Measurements from ENCODE around the gene MRPS35. TPM values are rescaled to one million over a fixed set of nuclear protein-coding genes. Genes with fewer than 3 reads are reported as not detected.
A peak's percentile ranks its signal among the peaks of the same experiment; 100 is the strongest.

The MRPS35 gene
- total RNA-seq, 2 experiments from 2014 or later: 31.5 to 31.9 TPM

DNA sequence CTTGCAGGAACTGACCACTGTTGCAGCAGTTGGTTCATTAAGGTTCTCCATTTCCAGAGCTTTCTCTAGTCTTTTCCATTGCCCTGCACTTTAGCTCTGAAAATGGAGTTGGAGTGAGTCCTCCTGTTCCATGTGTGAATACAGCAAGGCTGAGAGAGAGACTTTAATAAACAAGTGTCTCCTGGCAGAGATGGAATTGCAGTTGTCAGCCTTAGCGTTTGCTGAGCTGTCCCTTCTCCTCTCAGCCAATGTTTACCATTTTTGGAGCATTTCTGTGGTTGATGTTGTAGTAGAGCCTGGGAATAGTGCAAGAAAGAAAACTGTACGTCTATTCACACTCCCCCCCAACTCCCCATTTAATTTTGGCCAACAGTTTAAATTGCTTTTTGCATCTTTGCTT is 76.9 kb downstream of the MRPS35 start:
- Mint-ChIP-seq H3K27me3 (no peaks in the 10 kb centered on the region), H3K36me3 (peaks cover 27% of the 10 kb centered on the region), H3K4me3 (no peak overlapping the region), H3K4me1 (peaks cover 23% of the 10 kb centered on the region), H3K27ac (no peak overlapping the region), H3K9me3 (no peaks in the 10 kb centered on the region)
- no peak for DNase-seq
- no peak for ATAC-seq (ENCODE audit: low read depth)
- POLR2A ChIA-PET: no interaction called here

DNA sequence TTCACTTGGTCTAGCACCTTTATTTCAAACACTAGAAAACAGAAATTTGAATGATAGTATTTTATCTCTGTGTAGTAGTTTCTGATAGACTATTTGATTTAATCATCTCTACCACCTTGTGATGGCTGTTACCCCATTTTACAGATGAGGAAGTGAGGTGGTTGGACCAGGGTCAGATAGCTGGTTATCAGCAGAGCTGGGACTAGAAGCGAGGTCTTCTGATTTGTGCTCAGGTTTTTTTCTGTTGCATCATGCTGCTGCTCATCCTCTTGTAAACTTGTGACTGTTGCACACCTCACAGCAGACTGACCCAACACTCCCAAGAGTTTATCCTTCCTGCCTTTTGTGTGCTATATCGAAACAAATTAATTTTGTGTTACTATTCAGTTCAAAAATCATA is 79.5 kb downstream of the MRPS35 start:
- ATAC-seq (ENCODE audit: low read depth) (no peak), DNase-seq (no peak)
- H3K4me3 Mint-ChIP-seq: no peak overlapping the region
- no peaks in the 10 kb centered on the region for H3K27me3 Mint-ChIP-seq
- H3K36me3 Mint-ChIP-seq: peaks cover 28% of the 10 kb centered on the region
- no peaks in the 10 kb centered on the region for H3K9me3 Mint-ChIP-seq
- H3K27ac Mint-ChIP-seq: no peak overlapping the region
- POLR2A ChIA-PET: interaction anchor here (1.3 kb wide), 1 partner anchor 10 kb away, joined by 3 read pairs; the partner anchor contains the start of genes KLHL42 and MANSC4
- peaks cover 22% of the 10 kb centered on the region for H3K4me1 Mint-ChIP-seq

DNA sequence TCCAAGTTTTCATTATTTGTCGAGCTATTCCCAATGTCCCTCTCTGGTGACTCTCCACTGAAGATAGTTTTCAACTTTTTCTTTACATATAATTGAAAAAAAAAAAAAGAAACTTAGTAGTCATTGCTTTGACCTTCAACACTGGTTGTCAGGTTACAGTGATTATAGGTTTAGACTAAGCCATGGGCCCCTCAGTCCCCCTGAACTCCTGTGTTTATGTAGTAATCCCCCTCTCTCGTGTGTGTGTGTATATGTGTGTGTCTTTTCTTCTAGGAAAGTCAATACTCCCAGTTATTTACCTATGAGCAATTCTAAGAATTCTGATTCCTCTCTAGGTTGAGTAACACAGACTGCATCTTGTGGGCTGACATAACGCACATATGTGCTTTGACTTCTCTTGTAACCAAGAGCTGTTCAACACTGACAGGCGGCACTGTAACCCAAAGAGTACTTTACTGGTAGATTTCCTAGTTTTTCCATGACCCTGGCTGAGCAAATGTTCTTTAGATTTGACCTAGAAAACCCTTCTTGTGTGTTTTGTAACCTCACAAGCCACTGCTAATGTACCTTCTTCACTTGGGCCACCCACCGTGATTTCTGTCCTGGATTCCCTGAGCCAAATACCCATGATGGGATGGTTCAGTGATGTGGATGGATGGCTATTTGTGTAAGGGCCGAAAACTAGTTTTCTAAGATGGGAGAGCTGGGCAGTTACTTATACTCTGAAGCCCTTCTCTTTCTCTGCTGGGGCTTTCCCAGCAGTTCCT is 84.4 kb downstream of the MRPS35 start:
- Mint-ChIP-seq H3K27me3 (no peaks in the 10 kb centered on the region), H3K27ac (peak overlapping the region; percentile 42), H3K9me3 (no peaks in the 10 kb centered on the region), H3K36me3 (peaks cover 40% of the 10 kb centered on the region), H3K4me1 (peaks cover 11% of the 10 kb centered on the region), H3K4me3 (no peak overlapping the region)
- ATAC-seq (ENCODE audit: low read depth) (no peak), DNase-seq (no peak)
- POLR2A ChIA-PET: no interaction called here

DNA sequence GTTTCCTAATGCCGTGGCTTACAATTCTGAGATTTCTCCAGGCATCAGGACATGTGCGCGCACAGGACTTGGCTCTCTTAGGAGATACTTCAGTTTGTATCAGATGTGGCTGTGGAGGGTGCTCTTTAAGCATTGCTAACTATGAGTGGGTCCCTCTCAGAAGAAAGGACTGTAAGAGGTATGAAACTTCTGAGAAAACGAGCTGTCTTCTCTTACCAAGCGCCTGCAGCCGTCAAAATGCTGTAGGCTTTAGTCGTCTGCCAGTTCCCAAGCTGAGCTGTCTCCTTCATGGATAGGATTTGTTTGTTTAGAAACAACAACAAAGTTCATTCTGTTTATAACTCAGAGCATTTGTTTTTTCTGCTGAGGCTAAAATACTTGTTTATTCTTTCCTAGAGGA is 85.5 kb downstream of the MRPS35 start:
- no peak overlapping the region for H3K27ac Mint-ChIP-seq
- DNase-seq (no peak), ATAC-seq (ENCODE audit: low read depth) (no peak)
- H3K4me3 Mint-ChIP-seq: no peak overlapping the region
- POLR2A ChIA-PET: no interaction called here
- H3K36me3 Mint-ChIP-seq: peaks cover 48% of the 10 kb centered on the region
- H3K4me1 Mint-ChIP-seq: peaks cover 19% of the 10 kb centered on the region
- H3K27me3 Mint-ChIP-seq: no peaks in the 10 kb centered on the region
- no peaks in the 10 kb centered on the region for H3K9me3 Mint-ChIP-seq

DNA sequence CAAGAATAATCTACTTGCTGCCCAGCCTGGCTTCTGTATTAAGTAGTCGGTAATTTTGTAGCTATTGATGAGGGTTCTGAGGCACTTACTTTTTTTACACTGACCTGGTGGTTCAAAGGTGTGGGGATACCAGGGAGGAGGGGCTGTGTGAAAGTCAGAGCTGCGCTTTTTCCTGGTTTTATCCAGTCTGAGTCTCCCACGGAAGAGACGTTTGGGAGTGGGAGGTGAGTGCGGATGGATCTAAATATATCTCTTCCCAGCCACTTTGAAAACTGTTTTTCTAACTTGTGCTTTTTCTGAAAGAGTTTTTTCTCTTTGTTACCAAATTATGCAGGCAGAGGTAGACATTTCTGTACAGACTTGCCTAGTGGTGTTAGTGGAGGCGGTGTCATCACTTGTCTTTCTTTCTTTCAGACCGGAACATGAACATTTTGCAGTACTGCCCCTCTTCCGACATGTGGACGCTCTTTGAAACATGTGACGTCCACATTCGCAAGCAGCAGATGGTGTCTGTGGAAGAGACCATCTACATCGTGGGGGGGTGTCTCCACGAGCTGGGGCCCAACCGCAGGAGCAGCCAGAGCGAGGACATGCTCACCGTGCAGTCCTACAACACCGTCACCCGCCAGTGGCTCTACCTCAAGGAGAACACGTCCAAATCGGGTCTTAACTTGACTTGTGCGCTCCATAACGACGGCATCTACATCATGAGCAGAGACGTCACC is 86.8 kb downstream of the MRPS35 start:
- Mint-ChIP-seq H3K4me3 (no peak overlapping the region), H3K4me1 (peaks cover 20% of the 10 kb centered on the region), H3K27me3 (no peaks in the 10 kb centered on the region), H3K9me3 (no peaks in the 10 kb centered on the region), H3K27ac (no peak overlapping the region), H3K36me3 (peaks cover 38% of the 10 kb centered on the region)
- POLR2A ChIA-PET: interaction anchor here (0.7 kb wide), 1 partner anchor 499 kb away, joined by 3 read pairs; no protein-coding TSS in a partner anchor
- DNase-seq (no peak), ATAC-seq (ENCODE audit: low read depth) (no peak)

DNA sequence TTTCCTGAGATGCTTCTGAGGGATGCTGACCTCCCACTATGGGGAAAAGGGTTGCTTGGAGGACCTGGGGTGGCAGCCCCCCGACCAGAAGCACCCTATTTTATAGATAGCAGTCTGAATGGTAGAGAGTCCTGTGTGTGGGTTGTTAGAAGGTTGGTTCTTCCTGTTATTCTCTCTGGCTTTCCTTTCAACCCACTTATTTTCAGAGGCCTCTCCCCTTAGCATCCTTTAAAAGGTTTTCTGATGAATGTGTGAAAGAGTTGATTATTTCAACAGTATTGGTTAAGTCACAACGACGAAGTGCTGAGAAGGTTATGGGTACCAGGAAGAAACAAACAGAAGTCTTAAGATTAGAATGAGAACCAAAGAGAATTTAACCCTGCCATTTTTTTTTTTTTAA is 90.2 kb downstream of the MRPS35 start:
- H3K27me3 Mint-ChIP-seq: no peaks in the 10 kb centered on the region
- H3K4me3 Mint-ChIP-seq: no peak overlapping the region
- H3K27ac Mint-ChIP-seq: no peak overlapping the region
- POLR2A ChIA-PET: no interaction called here
- H3K4me1 Mint-ChIP-seq: peaks cover 18% of the 10 kb centered on the region
- no peaks in the 10 kb centered on the region for H3K9me3 Mint-ChIP-seq
- DNase-seq: no peak
- peaks cover 29% of the 10 kb centered on the region for H3K36me3 Mint-ChIP-seq
- no peak for ATAC-seq (ENCODE audit: low read depth)

DNA sequence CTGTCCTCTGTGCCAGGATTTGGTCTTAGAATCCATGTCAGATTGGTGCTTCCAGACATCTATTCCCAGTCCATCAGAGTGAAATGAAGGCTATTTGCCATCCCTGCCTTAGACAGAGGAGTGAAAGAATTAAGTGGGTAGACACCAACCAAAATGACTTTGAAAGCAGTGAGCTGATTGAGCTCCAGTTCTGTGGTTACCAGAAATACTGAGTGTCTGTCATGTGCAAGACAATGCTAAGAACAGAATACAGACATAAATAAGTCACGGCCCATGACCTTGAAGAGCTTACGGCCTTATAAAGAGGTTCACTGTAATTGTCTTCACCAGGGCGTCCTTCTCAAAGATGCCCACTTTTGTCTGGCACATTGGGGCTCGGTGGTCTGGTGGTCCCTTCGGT is 91.0 kb downstream of the MRPS35 start:
- H3K9me3 Mint-ChIP-seq: no peaks in the 10 kb centered on the region
- H3K36me3 Mint-ChIP-seq: peaks cover 29% of the 10 kb centered on the region
- POLR2A ChIA-PET: no interaction called here
- H3K27ac Mint-ChIP-seq: no peak overlapping the region
- H3K4me1 Mint-ChIP-seq: peaks cover 21% of the 10 kb centered on the region
- no peak overlapping the region for H3K4me3 Mint-ChIP-seq
- ATAC-seq (ENCODE audit: low read depth) (no peak), DNase-seq (no peak)
- no peaks in the 10 kb centered on the region for H3K27me3 Mint-ChIP-seq

DNA sequence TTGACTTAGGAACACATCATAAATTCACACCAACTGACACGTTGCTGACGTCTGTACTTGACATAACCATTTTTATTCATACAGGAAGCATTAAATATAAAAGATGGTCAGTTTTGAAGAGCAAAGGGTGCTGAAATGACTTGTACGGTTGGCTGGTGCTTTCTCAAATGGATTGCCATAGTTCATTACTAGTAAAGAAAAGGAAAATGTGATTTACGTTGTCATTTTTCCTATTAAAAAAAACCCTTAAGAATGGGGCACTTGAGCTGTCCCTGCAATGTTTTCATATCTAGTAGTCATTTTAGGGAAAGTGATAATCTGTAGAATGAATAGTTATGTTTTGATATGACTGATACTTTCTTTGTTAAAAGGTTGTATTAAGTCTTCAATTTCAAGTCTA is 91.9 kb downstream of the MRPS35 start:
- Mint-ChIP-seq H3K4me1 (peaks cover 27% of the 10 kb centered on the region), H3K4me3 (no peak overlapping the region), H3K9me3 (no peaks in the 10 kb centered on the region), H3K27ac (no peak overlapping the region), H3K36me3 (peaks cover 22% of the 10 kb centered on the region), H3K27me3 (no peaks in the 10 kb centered on the region)
- DNase-seq: no peak
- POLR2A ChIA-PET: no interaction called here
- ATAC-seq (ENCODE audit: low read depth): no peak

DNA sequence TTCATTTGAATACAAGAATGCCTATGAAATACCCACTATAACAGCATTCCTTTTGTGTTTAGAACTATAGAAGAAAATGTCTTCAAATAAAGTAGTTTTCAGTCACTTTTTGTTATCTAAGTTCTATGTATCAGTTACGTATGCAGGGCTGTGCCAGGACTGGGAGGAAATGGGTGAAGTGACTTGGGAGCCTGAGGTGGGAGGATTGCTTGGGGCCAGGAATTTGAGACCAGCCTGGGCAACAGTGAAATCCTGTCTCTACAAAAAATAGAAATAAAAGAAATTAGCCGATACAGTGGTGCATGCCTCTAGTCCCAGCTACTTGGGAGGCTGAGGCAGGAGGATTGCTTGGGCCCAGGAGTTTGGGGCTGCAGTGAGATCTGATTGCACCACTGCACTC is 92.3 kb downstream of the MRPS35 start:
- Mint-ChIP-seq H3K9me3 (no peaks in the 10 kb centered on the region), H3K36me3 (peaks cover 19% of the 10 kb centered on the region), H3K27me3 (no peaks in the 10 kb centered on the region), H3K4me3 (no peak overlapping the region), H3K4me1 (peaks cover 30% of the 10 kb centered on the region), H3K27ac (no peak overlapping the region)
- no peak for DNase-seq
- no peak for ATAC-seq (ENCODE audit: low read depth)
- POLR2A ChIA-PET: no interaction called here

DNA sequence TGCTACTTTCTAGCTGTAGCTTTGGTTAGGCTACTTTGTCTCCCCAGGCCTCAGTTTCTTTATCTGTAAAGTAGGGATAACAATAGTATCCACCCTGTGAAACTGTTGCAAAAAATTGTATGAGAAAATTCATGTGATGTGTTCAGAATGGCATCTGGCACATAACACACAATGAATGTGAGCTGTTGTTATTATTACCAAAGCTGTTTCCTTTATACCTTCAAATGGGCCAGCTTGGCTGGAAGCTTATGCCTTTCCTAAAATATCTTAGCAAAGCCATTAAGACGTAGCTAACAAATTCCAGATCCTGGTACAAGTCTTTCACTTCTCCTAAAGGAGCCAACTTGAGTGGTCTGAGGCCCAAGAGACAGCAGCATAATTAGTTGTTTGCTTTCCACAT is 94.6 kb downstream of the MRPS35 start:
- ATAC-seq (ENCODE audit: low read depth) (no peak), DNase-seq (no peak)
- Mint-ChIP-seq H3K27me3 (no peaks in the 10 kb centered on the region), H3K27ac (no peak overlapping the region), H3K9me3 (no peaks in the 10 kb centered on the region), H3K4me3 (no peak overlapping the region), H3K4me1 (peaks cover 31% of the 10 kb centered on the region), H3K36me3 (peaks cover 8% of the 10 kb centered on the region)
- POLR2A ChIA-PET: no interaction called here

Other genes starting within 250 kb of the MRPS35 start
- gene PPFIBP1, start 186.6 kb upstream of the MRPS35 start, total RNA-seq: 10 to 100 TPM; 14.6 to 18.2 TPM
- under 1 TPM in 1 of 2 experiments, not detected in 1; 0.28 TPM for gene REP15, start 14.4 kb upstream of the MRPS35 start, total RNA-seq
- gene KLHL42, start 69.4 kb downstream of the MRPS35 start, total RNA-seq: 10 to 100 TPM; 16.8 to 17.7 TPM
- not detected for gene MANSC4, start 69.4 kb downstream of the MRPS35 start, total RNA-seq